GM21515 (cell line): Measurements from ENCODE around the gene STAT1.

Experiments used
- ATAC-seq: cut with Tn5 transposase; IDR thresholded peaks from one replicate; pipeline ENCODE4 v1.9.1; 2021; ENCODE audit not compliant: unreplicated experiment

STAT1 gene

DNA sequence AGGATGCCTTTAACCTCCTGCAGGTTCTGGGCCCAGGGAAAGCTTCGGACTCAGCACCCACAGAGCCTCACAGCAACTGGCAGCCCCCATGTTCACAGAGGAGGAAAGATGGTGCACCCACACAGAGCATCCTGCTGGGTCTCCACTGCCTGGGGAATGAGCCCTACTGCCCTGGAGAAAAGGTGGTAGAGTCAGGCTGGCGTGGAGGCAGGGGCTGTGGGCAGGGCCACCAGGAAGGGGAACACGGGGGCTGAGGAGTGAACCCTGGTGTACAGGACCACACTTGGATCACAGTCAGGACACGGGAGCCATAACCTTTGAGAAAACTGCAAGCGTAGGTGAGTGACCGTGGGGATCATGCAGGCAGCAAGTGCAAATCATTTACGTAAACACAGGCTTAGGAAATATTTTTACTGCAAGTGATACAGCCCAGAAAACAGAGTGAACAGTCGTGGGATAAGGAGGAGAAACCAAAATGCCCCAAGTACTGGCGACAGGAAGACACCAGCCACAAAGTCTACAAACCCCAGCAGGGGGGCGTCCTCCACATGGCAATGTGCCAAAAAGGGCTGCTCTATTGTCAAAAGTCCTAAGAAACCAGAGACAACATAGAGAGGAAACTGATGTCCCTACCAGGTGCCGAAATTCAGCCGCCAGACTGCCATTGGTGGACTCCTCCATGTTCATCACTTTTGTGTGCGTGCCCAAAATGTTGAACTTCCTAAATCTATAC, 27.6 kb downstream of the STAT1 start:
- no peak for ATAC-seq

DNA sequence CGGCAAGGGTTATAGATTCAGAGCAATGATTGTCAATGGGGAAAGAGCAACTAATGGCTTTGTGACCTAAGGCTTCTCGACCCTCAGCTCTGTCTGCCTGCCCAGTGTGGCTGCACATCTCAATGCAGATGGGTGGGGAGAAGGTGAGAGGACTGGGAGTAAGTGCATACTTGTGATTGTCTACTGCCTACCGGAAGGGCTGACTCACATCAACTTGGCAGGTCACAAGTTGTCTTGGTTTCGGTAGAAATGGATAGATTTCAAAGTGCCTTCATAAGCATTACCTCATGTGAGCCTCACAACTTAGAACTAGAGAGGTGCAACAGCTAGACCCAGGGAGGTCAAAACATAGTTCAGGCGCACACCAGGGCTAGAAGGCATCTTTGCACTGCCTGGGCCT, 29.4 kb downstream of the STAT1 start:
- ATAC-seq, result no peak

DNA sequence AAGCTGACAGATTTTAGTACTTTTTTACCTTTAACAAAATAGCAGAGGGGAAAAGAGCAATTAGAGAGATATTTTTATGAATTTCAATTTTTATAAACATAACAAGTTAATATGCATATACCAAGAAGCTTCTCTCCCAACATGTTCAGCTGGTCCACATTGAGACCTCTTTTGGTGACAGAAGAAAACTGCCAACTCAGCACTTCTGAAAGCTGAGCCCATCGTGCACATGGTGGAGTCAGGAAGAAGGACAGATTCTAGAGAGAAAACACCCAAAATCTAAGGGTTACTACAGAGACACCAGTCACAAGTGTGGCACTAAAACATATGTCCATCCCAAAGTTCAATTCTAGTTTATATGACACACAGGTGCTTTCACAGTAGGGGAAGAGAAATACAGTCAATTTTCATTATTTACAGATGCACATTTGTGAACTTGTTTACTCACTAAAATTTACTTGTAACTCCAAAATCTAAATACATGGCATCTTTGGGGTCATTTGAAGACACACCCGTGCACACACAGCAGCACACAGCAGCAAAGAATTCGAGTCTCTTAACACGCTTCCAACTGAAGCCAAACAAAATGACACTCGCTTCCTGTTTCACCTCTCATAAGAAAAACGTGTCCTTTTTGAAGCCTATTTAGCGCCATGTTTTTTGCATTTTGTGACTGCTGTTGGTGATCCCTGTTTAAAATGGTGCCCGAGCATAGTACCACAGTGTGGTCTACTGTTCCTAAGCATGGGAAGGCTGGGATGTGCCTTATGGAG, 31.5 kb downstream of the STAT1 start:
- no peak for ATAC-seq

DNA sequence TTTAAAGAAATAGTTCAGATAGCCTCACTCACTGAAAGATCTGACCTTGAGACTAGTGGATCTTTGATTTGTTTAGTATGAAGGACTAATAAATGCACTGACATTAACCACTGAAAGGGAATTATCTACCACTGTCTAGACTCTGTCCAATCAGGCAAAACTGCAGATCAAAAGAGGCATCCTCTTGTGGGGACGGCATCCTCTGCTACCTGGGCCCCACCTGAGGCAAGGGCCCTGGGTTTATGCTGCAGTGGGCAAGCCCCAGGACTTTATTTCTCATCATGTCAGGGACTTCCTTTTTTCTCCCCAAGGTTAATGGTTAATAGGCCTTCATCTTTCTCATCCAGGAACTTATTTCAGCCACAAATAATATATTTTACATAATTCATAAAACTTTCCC, 32.2 kb downstream of the STAT1 start:
- ATAC-seq, result no peak

DNA sequence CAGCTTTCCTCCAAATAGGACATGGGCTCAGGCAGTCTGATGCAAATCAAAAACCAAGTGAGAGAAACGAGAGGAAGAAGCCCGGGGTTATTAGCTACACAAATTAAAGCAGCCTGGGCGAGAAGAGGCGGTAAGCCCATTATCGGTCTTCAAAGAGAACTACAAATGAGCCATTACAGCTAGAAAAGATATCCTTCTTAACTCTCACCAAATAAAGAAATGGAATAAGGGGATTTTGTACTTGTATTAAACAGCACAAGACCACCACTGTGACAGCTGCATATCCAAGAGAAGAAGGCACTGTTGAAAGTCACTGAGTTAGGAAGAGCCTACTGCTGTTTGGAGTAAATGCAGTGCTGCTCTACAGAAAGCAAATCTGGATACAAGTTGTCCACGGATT, 32.6 kb downstream of the STAT1 start:
- no peak for ATAC-seq

DNA sequence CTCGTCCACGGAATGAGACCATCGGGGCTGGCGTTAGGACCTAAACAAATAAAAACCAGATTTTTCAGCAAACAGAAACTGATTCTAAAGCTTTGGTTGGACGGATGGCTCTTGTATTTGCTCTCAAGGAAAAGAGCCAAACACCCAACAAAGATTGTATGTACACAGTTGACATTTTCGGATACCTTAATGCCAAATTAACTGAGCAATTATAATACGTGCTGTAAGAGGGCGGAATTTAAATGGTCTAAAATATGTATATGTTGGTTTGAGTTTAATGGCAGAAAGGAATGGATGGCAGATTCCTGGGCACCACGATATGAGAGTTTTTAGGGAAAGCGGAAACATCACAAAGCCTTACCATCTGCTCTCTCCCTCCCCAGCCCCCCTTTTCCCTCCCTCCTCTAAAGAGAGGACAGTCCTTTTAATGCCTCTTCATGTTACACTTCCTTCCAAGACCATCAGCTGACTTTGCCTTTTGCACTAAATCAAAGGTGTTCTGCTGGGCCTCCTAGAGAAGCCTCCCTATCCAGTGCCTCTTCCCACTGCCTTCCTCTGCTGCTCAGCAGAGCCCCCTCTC, 33.3 kb downstream of the STAT1 start:
- ATAC-seq, result no peak

DNA sequence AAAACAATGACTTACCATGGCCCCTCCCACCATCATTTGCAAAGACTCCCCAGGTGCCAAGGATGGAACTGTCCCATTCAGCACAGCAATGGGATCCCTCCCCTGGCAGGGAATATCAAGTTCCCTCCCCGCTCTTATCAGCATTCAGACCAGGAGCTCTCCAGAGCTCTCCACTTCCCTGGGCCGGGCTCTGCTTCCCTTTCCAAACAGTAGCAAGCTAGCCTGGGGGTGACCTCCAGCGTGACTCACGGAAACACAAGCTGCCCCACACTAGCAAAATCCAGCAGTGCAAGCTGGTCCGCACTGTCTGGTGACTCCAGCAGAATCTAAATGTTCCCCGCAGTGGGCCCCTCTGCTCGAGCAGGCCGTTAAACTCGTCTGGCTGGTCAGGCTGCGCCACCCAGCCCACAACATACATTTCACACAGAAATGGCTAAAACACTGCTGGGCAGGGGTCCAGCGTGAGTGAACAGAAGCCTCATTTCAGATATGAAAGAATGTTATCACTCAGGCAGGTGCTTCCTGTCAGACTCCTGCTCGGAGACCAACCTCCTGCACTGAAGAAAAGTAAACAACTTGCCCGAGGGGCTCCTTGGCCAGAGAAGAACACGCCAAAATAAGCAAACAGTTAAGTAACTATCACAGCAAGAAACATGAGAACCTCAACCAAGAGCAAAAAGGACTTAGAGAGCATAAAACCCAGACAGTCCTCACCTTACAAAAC, 33.9 kb downstream of the STAT1 start:
- no peak for ATAC-seq

DNA sequence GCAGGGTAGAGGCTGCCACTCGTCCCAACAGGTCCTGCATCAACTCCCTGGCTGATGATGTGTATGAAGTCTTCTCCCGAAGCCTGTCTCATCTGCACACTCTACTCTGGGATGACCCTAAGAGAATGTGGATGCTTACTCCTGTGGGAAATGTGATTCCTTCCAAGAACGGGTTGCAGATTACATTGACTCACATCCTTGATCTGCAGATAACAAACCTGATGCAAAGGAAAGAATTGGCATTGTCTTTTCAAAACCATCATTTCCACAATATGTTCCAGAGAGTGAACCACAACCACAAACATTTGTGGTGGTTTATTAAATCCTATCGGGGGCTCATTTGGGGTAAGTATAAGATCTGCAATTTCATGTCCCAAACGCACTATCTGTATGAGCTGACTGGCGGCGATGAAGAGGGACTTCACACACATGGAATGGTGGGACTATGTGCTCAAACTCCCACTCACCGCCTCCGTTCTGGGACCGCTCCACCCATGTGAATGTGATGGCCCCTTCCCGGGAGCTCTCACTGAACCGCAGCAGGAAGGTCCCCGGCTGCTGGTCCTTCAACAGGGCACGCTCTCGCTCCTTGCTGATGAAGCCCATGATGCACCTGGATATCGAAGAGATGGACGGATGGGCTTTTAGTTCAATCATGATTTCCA, 35.5 kb downstream of the STAT1 start:
- ATAC-seq, result no peak

DNA sequence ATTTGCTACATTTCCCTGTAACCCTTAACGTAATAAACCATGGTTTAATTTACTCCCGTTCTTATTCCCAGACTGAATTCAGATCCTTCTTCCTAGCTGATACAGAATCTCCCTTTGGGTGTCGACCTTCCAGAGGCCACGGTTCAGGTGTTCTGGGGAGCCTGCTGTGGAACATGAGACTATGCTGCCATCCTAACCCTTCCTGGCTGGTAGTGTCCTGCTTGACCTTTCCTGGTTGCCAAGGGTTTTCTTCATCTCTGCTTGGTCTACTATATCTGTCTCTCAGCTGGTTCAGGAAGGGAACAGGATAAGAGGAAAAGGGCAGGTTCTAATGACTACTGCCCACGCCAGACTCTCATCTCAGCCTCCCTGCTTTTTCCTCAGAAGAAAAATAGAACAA, 36.5 kb downstream of the STAT1 start:
- no peak for ATAC-seq

DNA sequence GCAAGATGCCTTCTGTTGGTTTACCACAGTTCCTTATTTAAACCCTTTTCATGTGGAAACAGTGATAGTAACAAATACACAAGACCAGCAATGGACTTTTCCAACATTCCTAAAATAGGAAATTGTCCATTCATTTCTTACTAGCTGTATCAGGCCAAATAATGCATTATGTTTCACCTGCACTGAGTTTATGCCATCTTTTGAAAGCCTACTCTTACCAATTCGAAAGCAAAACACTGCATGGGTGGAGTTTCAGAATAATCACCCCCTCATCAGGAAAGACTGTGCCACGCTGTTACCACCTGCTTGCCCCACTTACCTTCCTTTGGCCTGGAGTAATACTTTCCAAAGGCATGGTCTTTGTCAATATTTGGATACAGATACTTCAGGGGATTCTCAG, 37.5 kb downstream of the STAT1 start:
- ATAC-seq, result no peak

DNA sequence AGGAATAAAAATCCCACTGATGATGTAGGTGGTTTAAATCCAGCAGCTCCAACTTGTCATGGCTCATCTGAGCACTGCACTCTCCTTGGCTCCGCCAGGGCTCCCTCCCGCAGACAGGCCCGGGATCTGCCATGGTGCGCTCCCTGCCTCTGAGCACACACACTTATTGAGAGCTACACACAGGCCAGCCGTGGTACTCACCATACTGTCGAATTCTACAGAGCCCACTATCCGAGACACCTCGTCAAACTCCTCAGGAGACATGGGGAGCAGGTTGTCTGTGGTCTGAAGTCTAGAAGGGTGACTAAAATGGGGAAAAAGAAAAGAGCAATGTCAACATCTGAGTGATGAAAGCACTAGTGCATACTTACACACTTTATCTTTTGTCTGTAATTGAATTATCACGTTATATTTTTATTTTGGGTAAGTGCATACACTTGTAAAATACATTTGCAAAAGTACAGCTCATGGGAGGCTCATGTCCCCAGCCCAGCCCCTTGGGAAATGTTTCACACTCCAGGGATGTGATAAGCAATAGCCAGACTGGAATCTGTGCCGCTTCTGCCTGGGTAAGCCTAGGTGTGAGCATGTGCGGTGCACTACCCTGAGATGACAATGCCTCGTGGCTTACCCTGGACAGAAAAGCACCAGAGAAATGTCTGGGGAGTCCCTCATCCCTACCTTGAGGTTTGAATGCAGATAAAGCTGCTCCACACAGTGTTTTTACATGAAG, 39.2 kb downstream of the STAT1 start:
- no peak for ATAC-seq

DNA sequence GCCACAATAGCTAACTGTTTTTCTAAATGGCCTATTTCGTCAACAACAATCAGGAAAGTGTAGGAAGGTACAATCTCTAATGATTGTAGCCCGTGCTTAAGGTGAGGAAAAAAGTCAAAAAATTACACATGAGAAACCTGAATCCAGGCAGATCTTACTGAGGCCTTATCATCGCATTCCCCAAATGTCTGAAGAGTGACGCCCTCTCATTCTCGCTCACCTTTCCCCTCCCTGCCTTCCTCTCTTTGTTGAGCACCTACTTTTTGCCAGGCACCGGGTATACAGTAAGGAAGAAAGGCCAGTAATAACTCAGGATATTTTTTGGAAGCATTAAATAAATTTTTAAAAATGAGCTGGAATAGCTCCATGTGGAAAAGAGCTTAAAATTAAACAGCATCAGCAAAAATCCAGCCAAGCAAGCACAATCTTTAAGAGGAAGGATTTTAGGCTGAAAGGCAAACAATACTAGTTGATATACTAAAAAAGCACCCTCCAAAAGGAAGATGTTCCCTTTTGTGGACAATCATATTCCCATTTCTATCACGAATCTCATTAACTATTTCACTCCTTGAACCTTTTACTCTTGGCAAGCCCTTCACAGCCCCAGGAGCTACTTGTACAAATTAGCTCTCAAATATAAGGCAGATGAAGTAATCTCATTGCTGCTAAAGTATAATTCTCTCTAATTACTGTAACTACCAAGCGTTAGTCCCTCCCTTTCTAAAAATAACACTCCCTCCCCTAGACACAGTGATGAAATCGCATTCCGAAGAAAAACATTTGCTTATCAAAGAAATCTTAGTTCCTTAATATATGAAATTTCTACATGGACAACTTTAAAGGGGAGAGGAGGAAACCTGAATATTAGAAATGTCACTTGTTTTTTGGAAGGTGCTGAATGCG, 40.0 kb downstream of the STAT1 start:
- no peak for ATAC-seq

DNA sequence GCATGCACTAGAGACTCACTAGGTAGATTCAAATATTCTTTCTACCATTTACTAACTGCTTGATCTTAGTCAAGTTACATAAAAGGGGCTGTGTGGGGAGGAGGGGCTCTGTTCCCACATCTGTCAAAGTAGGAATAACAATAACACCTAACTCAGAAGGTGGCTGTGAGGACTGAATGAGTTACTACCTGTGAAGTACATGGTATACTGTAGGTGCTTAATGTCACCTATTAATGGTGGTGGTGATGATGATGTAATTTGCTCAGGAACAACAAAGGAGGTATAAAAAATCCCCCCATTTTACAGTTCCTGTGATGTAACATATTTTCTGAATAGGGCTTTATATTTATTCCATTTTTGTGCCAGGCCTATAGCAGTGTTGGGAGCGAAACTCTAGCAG, 40.7 kb downstream of the STAT1 start:
- no peak for ATAC-seq

DNA sequence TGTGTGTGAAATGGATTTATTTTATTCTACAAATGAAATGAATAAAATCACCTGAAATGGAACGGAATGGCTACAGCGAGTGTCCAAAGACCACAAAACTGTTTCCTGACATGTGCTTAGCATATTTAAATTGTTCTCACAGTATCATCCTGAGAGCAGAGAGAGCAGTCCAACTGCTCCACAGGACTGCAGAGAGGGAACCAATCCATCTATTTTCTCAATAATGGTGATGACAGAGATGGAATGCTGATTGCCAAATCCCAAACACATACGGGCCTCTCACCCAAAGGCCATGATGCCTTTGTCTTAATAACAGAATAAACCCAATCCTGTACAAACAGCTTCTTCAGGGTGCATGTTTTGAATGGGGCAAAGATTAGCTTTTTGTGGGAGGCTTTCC, 41.1 kb downstream of the STAT1 start:
- no peak for ATAC-seq

DNA sequence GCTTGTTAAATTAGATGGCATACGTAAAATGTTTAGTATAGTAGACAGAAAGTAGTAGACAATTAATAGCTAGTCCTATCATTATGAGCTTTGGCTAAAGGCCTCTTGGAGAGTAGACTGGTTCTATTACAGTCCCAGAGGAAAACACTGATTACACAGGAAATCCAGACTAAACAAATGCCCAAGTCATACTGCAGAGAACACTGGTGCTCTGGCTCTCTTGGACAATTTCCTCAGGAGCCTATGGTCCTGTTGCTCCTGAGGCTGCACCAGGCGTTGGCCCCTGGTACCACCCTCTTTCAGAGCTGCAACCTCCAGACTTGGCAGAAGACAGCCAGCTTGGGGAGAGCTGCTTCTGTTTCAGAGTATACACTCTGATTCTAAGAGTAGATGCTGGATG, 41.8 kb downstream of the STAT1 start:
- no peak for ATAC-seq

DNA sequence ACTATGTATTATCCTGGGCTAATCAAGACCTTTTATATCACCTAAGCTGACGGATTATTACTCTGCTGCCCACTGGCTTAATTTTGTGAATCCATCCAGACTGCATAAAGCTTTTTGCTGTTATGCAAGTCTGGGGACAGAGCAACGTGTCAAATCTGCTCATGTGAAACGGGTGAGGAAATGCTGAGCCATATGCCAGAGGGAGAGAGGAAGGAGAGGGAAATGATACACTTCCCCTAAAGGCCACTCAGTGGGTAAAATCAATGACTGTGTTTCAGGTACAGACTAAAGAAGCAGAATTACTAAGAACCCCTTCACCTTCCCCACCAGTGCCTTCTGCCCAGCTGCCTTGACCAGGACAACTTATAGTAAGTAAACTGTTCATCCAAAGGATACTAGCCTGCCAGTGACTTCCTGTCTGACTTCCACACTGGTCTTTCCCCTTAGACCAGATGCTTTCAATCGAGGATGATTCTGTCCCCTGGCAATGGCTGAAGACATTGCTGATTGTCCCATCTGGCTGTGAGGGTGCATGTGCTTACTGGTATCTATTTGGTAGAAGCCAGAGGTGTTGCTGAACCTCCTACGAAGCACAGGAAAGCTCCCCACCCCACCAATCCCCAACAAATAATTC, 43.0 kb downstream of the STAT1 start:
- ATAC-seq, result no peak

DNA sequence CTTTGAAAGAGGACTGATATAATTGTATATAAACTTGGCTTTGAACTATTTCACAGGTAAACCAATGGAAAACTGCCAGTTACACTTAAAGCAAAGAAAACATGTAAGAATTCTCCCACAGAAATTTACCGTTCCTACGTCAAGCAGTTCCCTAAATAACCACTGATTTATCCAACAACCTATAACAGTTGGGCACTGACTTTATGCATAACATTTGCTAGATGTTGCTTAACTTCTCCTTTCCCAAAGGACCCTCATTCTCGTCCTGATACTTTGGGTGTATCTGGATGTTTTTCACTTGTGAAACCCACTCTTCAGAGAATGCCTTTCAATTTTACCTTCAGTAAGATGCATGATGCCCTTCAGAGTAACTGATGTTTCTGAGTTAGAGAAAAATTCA, 43.8 kb downstream of the STAT1 start:
- no peak for ATAC-seq

DNA sequence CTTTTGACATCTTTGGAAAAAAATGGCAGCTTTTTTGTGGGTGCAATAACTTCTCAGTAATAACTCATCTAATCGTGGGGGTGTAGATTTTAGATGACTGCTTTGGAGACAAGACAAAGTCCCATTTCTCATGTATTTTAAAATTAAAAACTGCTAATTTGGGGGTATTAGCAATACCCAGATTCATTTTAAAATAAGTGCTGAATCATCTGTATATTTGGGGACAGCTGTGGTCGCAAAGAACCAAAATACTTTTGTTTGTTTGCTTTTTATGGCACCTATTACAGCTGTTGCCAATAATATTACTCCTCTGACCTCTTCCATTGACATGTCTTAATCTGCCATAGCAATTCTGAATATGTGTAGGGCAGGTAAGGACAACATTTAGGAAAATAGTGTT, 45.4 kb downstream of the STAT1 start:
- ATAC-seq, result no peak
